Right cardiac atrium (tissue), 5 donors: ENCODE measurements around the gene GRIK2. TPM values are rescaled to one million over a fixed set of nuclear protein-coding genes. Genes with fewer than 3 reads are reported as not detected.

ENCODE experiments used
- ATAC-seq, 2 donors: fragments of 200-7000 bp; cut with Tn5 transposase; one replicate each; pipeline versions ENCODE4 v1.8.0 to v1.9.1; 2020; ENCODE audit warnings: moderate library complexity in 2 of 2, mild to moderate bottlenecking in 1 of 2
- DNase-seq, 3 donors: peaks; one replicate each; pipeline ENCODE4 v3.0.0-alpha.2; 2020
- H3K27ac ChIP-seq: one replicate; pipeline ENCODE4 v1.5.1; 2013; ENCODE audit warnings: mild to moderate bottlenecking, low read length, control low read depth, moderate library complexity
- H3K27me3 ChIP-seq: one replicate; pipeline ENCODE4 v1.6.1; 2013; ENCODE audit not compliant: control insufficient read depth, insufficient read depth
- H3K4me1 ChIP-seq: one replicate; pipeline ENCODE4 v1.6.1; 2013; ENCODE audit warnings: low read length; ENCODE audit not compliant: control insufficient read depth, insufficient read depth
- H3K4me3 ChIP-seq: one replicate; pipeline ENCODE4 v1.5.1; 2013; ENCODE audit warnings: low read length, control low read depth
- H3K9me3 ChIP-seq: one replicate; pipeline ENCODE4 v1.6.1; 2013; ENCODE audit warnings: low read length; ENCODE audit not compliant: control insufficient read depth
- WGBS: extraction: QIAGEN DNeasy Blood & Tissue Kit; methylation state at CpG from one replicate; pipeline ENCODE4 v1.1.7; 2013; 5-methylcytosine and 5-hydroxymethylcytosine counted together
- intact Hi-C, 4 donors: fragments of 100-400 bp; cut with DNase I; formaldehyde crosslinking; loops; one replicate each; pipeline versions ENCODE4 v1.11.0 to v1.14.0; 2022 to 2023
- polyA plus RNA-seq: library from polyadenylated mRNA; stranded (reverse); fragments of 200-250 nt; gene quantifications from one replicate; pipeline ENCODE4 v1.2.3, GENCODE V29; 2013
- total RNA-seq, 4 donors: library from RNA; stranded (reverse); fragmentation: NEBNext Ultra II Directional; extraction: Animal tissue kit (Norgen Biotek cat#: 25700); gene quantifications; one replicate each; pipeline ENCODE4 v1.2.1, GENCODE V29; 2021
- donor health status: healthy with polysubstance abuse.
- donor health status: DM: no; HTN: yes; CAD: no.
- donor health status: DM: no; HTN: no; CAD: no.
- donor health status: DM: no; HTN: yes; CAD: no; lungs with severe emphysema.
- donor health status: DM: yes; HTN: yes; CAD: no.

GRIK2 gene
- total and polyA plus RNA-seq, 5 donors = 7.6 to 26.7 (median 15.2) TPM

- Histone ChIP-seq H3K4me3 (no peak overlapping the region), H3K4me1 (peaks cover 2% of the 10 kb centered on the region), H3K9me3 (no peaks in the 10 kb centered on the region), H3K27me3 (no peaks in the 10 kb centered on the region), H3K27ac (no peak overlapping the region)
- DNase-seq = no peak
- intact Hi-C loops = no loop called here
- ATAC-seq = no peak
- WGBS = 70% methylated on average over 2 of the region's 2 CpGs
Observed at GRCh38 chr6:101458336-101458735, 64.8 kb downstream of the GRIK2 start.

DNA sequence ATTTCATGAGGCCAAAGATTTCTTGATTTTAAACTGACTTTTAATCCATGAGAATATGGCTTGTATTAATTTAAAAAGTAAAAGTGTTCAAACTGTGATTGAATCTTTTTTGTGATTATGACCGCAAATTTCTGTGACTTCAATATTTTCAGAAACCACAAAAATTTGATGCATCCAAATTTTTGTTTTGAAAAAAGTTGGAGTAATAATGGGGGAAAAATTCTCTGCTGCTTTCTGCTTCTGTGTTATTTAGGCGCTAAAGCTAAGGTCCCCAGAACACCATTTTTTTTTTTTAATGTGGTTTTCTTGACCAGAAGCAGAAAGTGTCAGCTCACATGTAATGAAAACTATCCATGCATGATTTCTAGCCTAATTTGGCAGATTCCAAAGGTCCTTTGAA lies 65.3 kb downstream of the GRIK2 start:
- Histone ChIP-seq H3K4me1 (peaks cover 2% of the 10 kb centered on the region), H3K4me3 (no peak overlapping the region), H3K9me3 (no peaks in the 10 kb centered on the region), H3K27me3 (no peaks in the 10 kb centered on the region), H3K27ac (no peak overlapping the region)
- DNase-seq (no peak), ATAC-seq (no peak)
- intact Hi-C loops = no loop called here
- WGBS = 95% methylated on average over 2 of the region's 2 CpGs

DNA sequence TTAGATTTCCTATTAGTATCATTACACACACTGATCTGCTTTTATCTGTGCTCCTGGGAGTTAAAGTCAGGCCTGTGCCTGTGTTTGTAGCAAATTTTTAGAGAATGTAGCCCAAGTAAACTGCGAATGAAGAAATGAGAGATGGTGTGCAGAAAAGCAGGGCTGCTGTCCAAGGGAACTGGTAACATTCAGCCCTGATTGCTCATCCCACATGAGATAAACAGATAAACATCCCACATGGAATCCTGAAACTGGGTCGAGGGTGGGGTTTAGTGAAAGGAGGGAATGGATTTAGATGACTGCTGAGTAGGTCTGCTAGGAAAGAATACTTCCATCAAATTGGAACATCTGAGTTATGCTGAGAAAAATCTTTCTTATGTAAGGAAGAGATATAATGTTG lies 69.1 kb downstream of the GRIK2 start:
- H3K4me3 ChIP-seq = no peak overlapping the region
- H3K9me3 ChIP-seq = no peaks in the 10 kb centered on the region
- no peak for ATAC-seq
- intact Hi-C loops = no loop called here
- no peak for DNase-seq
- no peak overlapping the region for H3K27ac ChIP-seq
- H3K4me1 ChIP-seq = peaks cover 2% of the 10 kb centered on the region
- H3K27me3 ChIP-seq = no peaks in the 10 kb centered on the region
- WGBS = 44% methylated on average over 2 of the region's 2 CpGs

DNA sequence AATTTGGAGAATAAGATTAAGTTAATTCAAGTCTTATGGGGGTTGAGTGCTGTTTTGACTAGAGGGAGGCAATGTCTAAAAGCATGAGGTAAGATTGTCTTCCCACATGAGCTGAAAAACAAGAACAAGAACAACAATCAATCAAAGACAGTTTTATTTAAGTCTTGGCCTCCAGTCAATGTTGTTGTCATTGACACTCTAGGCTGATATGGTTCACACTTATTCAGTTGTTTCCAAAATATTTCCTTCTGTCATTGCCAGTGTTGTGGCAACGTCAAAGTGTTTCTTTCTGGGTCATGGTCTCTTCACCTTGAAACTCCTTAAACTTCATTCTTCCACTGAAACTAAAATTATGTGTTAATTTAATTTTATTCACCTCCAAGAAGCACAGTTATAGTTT lies 72.4 kb downstream of the GRIK2 start:
- peak; percentile 80 to 83 for ATAC-seq
- DNase-seq = no peak
- no peaks in the 10 kb centered on the region for H3K27me3 ChIP-seq
- no peak overlapping the region for H3K4me3 ChIP-seq
- WGBS = 8% methylated on average over 1 of the region's 1 CpG
- H3K4me1 ChIP-seq = peaks cover 3% of the 10 kb centered on the region
- H3K27ac ChIP-seq = no peak overlapping the region
- intact Hi-C loops = no loop called here
- H3K9me3 ChIP-seq = no peaks in the 10 kb centered on the region

DNA sequence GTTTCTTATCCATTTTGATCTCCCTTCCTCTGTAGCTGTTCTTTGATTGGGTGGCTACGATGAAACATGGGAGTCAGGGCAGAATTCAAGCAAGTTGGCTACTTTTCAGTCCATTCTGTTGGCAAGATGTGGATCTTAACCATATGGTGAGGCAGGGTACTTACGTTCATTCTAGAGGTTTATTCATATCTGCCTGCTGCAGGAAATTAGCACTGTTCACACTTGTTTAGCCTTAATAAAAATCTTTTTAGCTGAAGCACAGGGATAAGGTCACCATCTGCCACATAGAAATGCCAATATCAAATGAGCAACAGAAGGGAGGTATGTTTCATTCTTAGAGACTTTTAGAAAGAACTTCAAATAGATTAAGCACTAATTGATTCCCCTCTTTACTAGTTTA lies 83.9 kb downstream of the GRIK2 start:
- Histone ChIP-seq H3K4me3 (no peak overlapping the region), H3K27ac (no peak overlapping the region), H3K9me3 (no peaks in the 10 kb centered on the region), H3K27me3 (no peaks in the 10 kb centered on the region), H3K4me1 (no peaks in the 10 kb centered on the region)
- DNase-seq (no peak), ATAC-seq (no peak)
- intact Hi-C loops = no loop called here
- WGBS = 68% methylated on average over 2 of the region's 2 CpGs

DNA sequence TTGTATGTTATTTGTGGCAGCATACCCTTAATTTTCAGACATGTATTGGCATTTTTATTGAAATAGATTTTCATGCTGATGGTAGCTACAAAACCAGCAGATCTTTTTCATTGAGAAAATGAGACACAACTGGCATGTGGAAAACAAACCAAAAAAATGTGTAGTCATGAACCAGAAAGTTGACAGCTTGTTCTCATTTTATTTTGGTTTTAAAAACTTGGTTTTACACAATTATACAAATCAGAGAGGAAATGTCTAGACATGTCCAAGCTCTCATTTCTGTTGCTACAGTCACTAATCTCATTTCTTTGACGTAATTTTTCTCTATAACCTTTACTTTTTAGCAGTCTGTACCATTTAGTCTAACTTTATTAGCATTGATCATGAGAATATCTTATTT lies 85.4 kb downstream of the GRIK2 start:
- H3K4me1 ChIP-seq = no peaks in the 10 kb centered on the region
- ATAC-seq (no peak), DNase-seq (no peak)
- WGBS = 67% methylated on average over 1 of the region's 1 CpG
- no peaks in the 10 kb centered on the region for H3K9me3 ChIP-seq
- no peak overlapping the region for H3K27ac ChIP-seq
- no peaks in the 10 kb centered on the region for H3K27me3 ChIP-seq
- no peak overlapping the region for H3K4me3 ChIP-seq
- intact Hi-C loops = no loop called here

DNA sequence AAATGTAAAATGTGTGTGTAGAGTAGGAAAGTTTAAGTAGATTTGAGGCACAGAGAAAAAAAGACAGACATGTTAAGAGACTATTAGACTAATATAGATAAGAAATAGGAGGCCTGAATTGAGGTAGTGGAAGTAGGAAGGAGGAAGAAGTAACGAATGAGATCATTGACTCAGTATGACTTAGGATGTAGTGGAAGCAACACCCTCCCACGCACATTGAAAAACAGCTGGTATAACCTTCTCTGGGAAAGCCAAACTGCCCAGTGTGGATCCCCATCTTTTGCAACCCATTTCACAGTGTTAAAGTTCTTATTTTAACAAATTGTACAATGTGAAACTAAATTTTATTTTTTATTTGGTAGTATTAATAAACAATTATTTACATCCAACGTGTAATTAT lies 89.1 kb downstream of the GRIK2 start:
- Histone ChIP-seq H3K9me3 (no peaks in the 10 kb centered on the region), H3K27ac (no peak overlapping the region), H3K27me3 (no peaks in the 10 kb centered on the region), H3K4me1 (no peaks in the 10 kb centered on the region), H3K4me3 (no peak overlapping the region)
- 68% methylated on average over 3 of the region's 3 CpGs for WGBS
- ATAC-seq = no peak
- intact Hi-C loops = no loop called here
- no peak for DNase-seq

DNA sequence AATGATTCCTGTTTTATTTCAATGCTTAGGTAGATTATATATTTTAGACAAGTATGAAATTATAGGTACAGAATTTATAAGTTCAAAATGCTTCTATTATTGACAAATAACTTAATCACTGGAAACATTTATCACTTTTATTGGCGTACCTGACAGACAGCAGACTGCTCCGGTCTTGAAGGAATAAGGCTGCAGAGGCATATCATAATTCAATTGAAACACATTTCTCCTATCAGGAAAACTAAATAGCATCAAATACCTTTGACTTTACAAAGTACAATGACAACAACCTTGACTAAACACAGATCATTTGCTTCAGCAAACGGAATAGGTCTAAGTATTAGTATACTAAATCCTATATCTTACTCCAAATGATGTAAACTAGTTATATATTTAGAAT lies 91.3 kb downstream of the GRIK2 start:
- Histone ChIP-seq H3K4me1 (no peaks in the 10 kb centered on the region), H3K27me3 (no peaks in the 10 kb centered on the region), H3K27ac (no peak overlapping the region), H3K9me3 (no peaks in the 10 kb centered on the region), H3K4me3 (no peak overlapping the region)
- ATAC-seq (no peak), DNase-seq (no peak)
- intact Hi-C loops = no loop called here
- 80% methylated on average over 3 of the region's 3 CpGs for WGBS

- no peak for DNase-seq
Observed at GRCh38 chr6:101486124-101486523, 92.6 kb downstream of the GRIK2 start.

DNA sequence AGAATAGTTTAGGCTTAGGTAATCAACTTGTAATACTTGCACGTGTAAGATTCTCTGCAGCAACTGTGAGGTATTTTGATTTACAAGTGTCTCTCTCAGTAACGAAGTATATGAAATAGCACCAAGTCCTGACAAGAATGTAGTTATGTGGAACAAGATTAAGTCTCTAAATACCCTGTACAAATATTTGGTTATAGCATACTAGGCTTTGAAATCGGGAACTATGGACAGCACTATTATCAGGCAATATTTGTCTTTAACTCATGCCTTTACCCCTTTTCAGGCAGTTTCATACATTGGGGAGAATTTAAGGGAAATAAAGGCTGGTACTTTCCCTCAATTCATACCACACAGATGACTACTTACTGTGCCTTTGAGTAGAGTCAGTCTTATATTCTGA lies 93.2 kb downstream of the GRIK2 start:
- intact Hi-C loops = no loop called here
- H3K27ac ChIP-seq = no peak overlapping the region
- DNase-seq = no peak
- 60% methylated on average over 3 of the region's 3 CpGs for WGBS
- no peak overlapping the region for H3K4me3 ChIP-seq
- H3K4me1 ChIP-seq = no peaks in the 10 kb centered on the region
- ATAC-seq = no peak
- no peaks in the 10 kb centered on the region for H3K27me3 ChIP-seq
- H3K9me3 ChIP-seq = no peaks in the 10 kb centered on the region

More at GRCh38 chr6:101486124-101486523, 92.6 kb downstream of the GRIK2 start:
- ATAC-seq = no peak
- intact Hi-C loops = no loop called here
- Histone ChIP-seq H3K9me3 (no peaks in the 10 kb centered on the region), H3K27ac (no peak overlapping the region), H3K4me3 (no peak overlapping the region), H3K4me1 (no peaks in the 10 kb centered on the region), H3K27me3 (no peaks in the 10 kb centered on the region)
- 43% methylated on average over 3 of the region's 3 CpGs for WGBS

DNA sequence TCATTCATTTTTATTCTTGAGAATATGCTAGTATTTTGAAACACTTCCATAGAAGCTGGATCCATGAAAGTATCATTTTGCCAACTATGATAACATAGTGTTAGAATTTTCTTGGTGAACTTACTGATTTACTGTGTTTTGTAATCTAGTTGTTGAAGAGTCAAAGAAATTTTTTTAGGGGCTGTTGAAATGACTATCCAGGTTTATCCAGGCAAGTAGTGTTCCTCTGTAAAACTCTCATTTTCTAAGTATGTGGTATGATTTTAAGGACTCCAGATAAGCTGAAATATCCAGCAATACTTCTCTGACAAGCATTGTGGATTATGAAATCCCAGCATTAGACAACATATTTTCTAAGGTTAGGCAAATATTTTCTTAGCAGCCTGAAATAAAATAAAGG lies 95.9 kb downstream of the GRIK2 start:
- H3K27ac ChIP-seq = no peak overlapping the region
- H3K4me3 ChIP-seq = no peak overlapping the region
- intact Hi-C loops = no loop called here
- no peaks in the 10 kb centered on the region for H3K27me3 ChIP-seq
- no peaks in the 10 kb centered on the region for H3K4me1 ChIP-seq
- ATAC-seq (no peak), DNase-seq (no peak)
- no peaks in the 10 kb centered on the region for H3K9me3 ChIP-seq

GRCh38 chr6:101490857-101491256 lies 97.3 kb downstream of the GRIK2 start:
- intact Hi-C loops = no loop called here
- Histone ChIP-seq H3K4me3 (no peak overlapping the region), H3K27ac (no peak overlapping the region), H3K27me3 (no peaks in the 10 kb centered on the region), H3K9me3 (no peaks in the 10 kb centered on the region), H3K4me1 (no peaks in the 10 kb centered on the region)
- DNase-seq = no peak
- no peak for ATAC-seq
- WGBS = 55% methylated on average over 3 of the region's 3 CpGs
